ENCODE measurements around the gene TOGARAM2. TPM values are rescaled to one million over a fixed set of nuclear protein-coding genes. Genes with fewer than 3 reads are reported as not detected.

The TOGARAM2 gene
- total RNA-seq, 2 donors from 2014 or later: 0.86 to 4.2 TPM

GRCh38 chr2:29023188-29023587, 42.1 kb downstream of the TOGARAM2 start:
- Mint-ChIP-seq H3K36me3 (ENCODE audit: low read depth) (no peaks in the 10 kb centered on the region), H3K4me1 (peaks cover 22% of the 10 kb centered on the region), H3K4me3 (no peak overlapping the region), H3K27me3 (ENCODE audit: insufficient read depth) (no peaks in the 10 kb centered on the region), H3K9me3 (no peaks in the 10 kb centered on the region), H3K27ac (no peak overlapping the region)
- no peak overlapping the region for H3K4me3 ChIP-seq (ENCODE audit: low read length)
- 92 to 100% methylated on average over 1 to 4 of the region's 4 CpGs for WGBS, 2 experiments (ENCODE audit: insufficient coverage in 1 of 2, insufficient read length in 1 of 2)
- no peak overlapping the region for H3K9ac ChIP-seq (ENCODE audit: extremely low read depth, low read length, poor library complexity, severe bottlenecking)
- DNase-seq: no peak
- H3K4me1 ChIP-seq (ENCODE audit: control insufficient read depth, insufficient read depth, low read length): peaks cover 7% of the 10 kb centered on the region
- H3K27ac ChIP-seq (ENCODE audit: low read depth, low read length): peak overlapping the region; percentile 77
- TF ChIP-seq CTCF (conservative IDR thresholded peaks at IDR 0.05): no peak
- H3K27me3 ChIP-seq (ENCODE audit: control insufficient read depth, insufficient read depth, low read length, poor library complexity, severe bottlenecking): no peaks in the 10 kb centered on the region
- no peaks in the 10 kb centered on the region for H3K36me3 ChIP-seq (ENCODE audit: control insufficient read depth, insufficient read depth, low read length)
- H3K9me3 ChIP-seq (ENCODE audit: control insufficient read depth, low read length): no peaks in the 10 kb centered on the region

DNA sequence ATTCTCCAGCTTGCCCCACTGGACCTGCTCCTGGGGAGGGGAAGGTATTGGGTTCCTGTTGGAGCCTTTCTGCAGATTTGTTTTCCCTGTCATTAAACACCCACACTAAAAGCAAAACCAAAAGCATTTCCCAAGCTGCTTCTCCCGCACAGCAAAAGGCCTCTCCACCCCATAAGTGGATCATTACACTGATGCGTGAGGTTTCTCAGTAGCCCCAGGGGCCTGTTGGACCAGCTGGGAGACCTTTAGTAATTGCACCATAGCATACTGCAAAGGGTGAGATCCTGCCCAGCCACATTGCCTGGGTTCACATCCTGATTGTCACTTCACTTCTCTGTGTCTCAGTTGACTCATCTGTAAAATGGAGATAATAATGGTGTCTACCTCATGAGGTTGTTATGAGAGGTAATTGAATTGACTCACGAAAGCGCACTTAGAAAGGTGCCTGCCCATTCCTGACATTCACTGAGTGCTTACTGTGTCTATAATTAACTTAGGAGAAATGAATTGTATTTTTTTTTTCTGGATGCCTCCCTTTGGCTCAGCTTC, 43.9 kb downstream of the TOGARAM2 start:
- peaks cover 7% of the 10 kb centered on the region for H3K4me1 ChIP-seq (ENCODE audit: control insufficient read depth, insufficient read depth, low read length)
- Mint-ChIP-seq H3K4me1 (peaks cover 22% of the 10 kb centered on the region), H3K9me3 (no peaks in the 10 kb centered on the region), H3K36me3 (ENCODE audit: low read depth) (no peaks in the 10 kb centered on the region), H3K27me3 (ENCODE audit: insufficient read depth) (no peaks in the 10 kb centered on the region), H3K27ac (no peak overlapping the region), H3K4me3 (no peak overlapping the region)
- TF ChIP-seq CTCF (conservative IDR thresholded peaks at IDR 0.05): no peak
- H3K36me3 ChIP-seq (ENCODE audit: control insufficient read depth, insufficient read depth, low read length): no peaks in the 10 kb centered on the region
- no peak overlapping the region for H3K27ac ChIP-seq (ENCODE audit: low read depth, low read length)
- no peaks in the 10 kb centered on the region for H3K9me3 ChIP-seq (ENCODE audit: control insufficient read depth, low read length)
- H3K27me3 ChIP-seq (ENCODE audit: control insufficient read depth, insufficient read depth, low read length, poor library complexity, severe bottlenecking): no peaks in the 10 kb centered on the region
- DNase-seq: no peak
- no peak overlapping the region for H3K4me3 ChIP-seq (ENCODE audit: low read length)
- H3K9ac ChIP-seq (ENCODE audit: extremely low read depth, low read length, poor library complexity, severe bottlenecking): no peak overlapping the region
- WGBS, 2 experiments (ENCODE audit: insufficient coverage in 1 of 2, insufficient read length in 1 of 2): 68 to 81% methylated on average over 3 to 4 of the region's 4 CpGs

- Mint-ChIP-seq H3K4me1 (peaks cover 17% of the 10 kb centered on the region), H3K36me3 (ENCODE audit: low read depth) (no peaks in the 10 kb centered on the region)
- WGBS, 2 experiments (ENCODE audit: insufficient coverage in 1 of 2, insufficient read length in 1 of 2): 88 to 94% methylated on average over 3 of the region's 3 CpGs
Measured at GRCh38 chr2:29025711-29026110, 44.6 kb downstream of the TOGARAM2 start.

More at GRCh38 chr2:29025711-29026110, 44.6 kb downstream of the TOGARAM2 start:
- H3K9ac ChIP-seq (ENCODE audit: extremely low read depth, low read length, poor library complexity, severe bottlenecking): no peak overlapping the region
- Mint-ChIP-seq H3K27me3 (ENCODE audit: insufficient read depth) (no peaks in the 10 kb centered on the region), H3K27ac (no peak overlapping the region), H3K9me3 (no peaks in the 10 kb centered on the region), H3K4me3 (no peak overlapping the region)
- DNase-seq: no peak
- no peak overlapping the region for H3K4me3 ChIP-seq (ENCODE audit: low read length)
- no peaks in the 10 kb centered on the region for H3K27me3 ChIP-seq (ENCODE audit: control insufficient read depth, insufficient read depth, low read length, poor library complexity, severe bottlenecking)
- H3K4me1 ChIP-seq (ENCODE audit: control insufficient read depth, insufficient read depth, low read length): peaks cover 7% of the 10 kb centered on the region
- H3K27ac ChIP-seq (ENCODE audit: low read depth, low read length): no peak overlapping the region
- H3K9me3 ChIP-seq (ENCODE audit: control insufficient read depth, low read length): no peaks in the 10 kb centered on the region
- H3K36me3 ChIP-seq (ENCODE audit: control insufficient read depth, insufficient read depth, low read length): no peaks in the 10 kb centered on the region
- TF ChIP-seq CTCF (conservative IDR thresholded peaks at IDR 0.05): no peak

Data from endodermal cell (in vitro differentiated cells).